HFF-Myc (cell line): ENCODE results near the gene NDUFB5.

Experiments
- DNase-seq: peaks from one replicate; pipeline ENCODE4 v3.0.0-alpha.2; 2011; ENCODE audit warnings: low read depth; ENCODE audit errors: extremely low read depth
- H3K4me3 ChIP-seq: replicated peaks from 2 replicates; pipeline ENCODE4 v1.5.1; 2011; ENCODE audit warnings: low read depth, mild to moderate bottlenecking, control low read depth, low read length
- TF ChIP-seq, protein P1 (sequence below): IDR thresholded peaks from 2 replicates; pipeline ENCODE4 v1.5.1; 2012; ENCODE audit warnings: mild to moderate bottlenecking, low read depth, low read length, control low read depth; ENCODE audit errors: missing control alignments

Gene NDUFB5

DNA sequence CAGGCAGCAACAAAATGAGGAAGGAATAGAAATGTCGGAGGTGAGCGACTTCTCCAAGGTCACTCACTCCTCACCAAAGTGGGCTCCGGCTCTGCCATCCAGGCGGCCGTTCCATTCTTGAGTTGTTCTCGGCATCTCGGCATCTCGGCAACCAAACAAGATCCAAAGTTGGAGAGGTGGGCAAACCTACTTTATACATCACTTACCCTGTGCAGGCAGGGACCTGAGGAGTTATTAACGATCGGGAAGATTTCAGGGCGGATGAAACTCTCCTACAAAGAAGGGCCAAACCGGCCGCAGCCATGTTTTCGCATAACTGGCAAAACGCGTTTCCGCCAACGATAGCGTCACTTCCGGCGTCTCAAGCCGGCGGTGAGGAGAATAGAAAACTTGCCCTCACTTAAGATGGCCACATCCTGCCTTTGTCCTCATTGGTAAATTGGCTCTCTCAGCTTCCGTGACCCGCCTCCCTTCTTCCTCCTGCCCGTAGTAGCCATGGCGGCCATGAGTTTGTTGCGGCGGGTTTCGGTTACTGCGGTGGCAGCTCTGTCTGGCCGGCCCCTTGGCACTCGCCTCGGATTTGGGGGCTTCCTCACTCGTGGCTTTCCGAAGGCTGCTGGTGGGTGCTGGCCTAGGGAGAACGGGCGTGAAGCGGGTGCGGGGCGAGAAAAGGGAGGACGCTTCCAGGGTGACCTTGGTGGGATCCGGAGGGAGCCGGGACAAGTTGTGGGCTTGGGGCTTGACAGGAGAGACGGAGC is at the start of gene NDUFB5, which contains the start of gene MRPL47:
Gene NDUFB5 (plus strand): TSS at position 474 of the 758 bp plus-strand sequence. CDS start 22 bp downstream, at position 496.
Gene MRPL47 (minus strand): TSS at position 318 of the 758 bp plus-strand sequence. CDS start 14 bp downstream, at position 304.
- TF ChIP-seq, protein P1, sequence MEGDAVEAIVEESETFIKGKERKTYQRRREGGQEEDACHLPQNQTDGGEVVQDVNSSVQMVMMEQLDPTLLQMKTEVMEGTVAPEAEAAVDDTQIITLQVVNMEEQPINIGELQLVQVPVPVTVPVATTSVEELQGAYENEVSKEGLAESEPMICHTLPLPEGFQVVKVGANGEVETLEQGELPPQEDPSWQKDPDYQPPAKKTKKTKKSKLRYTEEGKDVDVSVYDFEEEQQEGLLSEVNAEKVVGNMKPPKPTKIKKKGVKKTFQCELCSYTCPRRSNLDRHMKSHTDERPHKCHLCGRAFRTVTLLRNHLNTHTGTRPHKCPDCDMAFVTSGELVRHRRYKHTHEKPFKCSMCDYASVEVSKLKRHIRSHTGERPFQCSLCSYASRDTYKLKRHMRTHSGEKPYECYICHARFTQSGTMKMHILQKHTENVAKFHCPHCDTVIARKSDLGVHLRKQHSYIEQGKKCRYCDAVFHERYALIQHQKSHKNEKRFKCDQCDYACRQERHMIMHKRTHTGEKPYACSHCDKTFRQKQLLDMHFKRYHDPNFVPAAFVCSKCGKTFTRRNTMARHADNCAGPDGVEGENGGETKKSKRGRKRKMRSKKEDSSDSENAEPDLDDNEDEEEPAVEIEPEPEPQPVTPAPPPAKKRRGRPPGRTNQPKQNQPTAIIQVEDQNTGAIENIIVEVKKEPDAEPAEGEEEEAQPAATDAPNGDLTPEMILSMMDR: no peak
- H3K4me3 ChIP-seq: peak within 1 kb of the TSS; percentile 85
- DNase-seq: peak; percentile 94

DNA sequence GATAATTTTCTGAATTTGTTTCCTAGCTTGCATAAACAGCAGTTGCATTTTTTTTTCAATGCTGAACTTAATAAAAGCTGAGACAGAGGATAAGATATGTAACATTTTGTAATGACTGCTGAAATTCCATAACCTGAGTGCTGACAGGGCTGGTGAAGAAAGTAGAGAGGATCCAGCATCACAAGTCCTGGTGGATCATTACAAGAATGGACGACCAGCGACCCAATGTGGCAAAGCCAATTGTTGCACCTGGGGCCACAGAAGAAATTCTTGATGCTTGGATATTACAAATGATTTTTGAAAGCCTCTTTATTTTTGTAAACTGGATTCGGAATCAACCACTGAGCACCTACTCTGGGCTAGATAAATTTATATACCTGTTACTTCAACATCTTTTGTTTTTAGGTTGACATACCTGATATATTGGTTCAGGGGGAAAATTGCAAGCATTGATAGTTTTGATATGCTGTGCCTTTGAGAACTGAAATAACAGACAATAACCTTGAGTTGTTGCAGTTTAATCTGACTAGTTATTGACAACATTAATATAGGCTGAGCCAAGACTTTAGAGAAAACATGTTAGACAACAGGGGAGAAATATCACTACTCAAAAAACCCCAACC is 45.7 kb upstream of the NDUFB5 start:
- TF ChIP-seq, protein P1: peak; percentile 89
- peak; percentile 52 for DNase-seq
- H3K4me3 ChIP-seq: no peak overlapping the region

DNA sequence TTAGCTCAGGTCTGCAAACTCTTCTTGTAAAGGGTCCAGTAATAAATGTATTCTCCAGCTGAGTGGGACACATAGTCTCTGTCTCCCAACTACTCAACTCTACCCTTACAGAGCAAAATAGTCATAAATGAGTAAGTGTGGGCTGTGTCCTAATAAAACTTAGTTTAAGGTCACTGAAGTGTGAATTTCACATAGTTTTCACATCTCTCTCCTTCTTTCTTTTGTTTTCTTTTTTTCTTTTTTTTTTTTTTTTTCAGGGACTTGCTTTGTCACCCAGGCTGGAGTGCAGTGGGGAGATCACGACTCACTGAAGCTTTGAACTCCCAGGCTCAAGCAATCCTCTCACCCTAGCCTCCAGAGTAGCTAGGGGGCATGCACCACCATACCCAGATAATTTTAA is 43.8 kb upstream of the NDUFB5 start:
- TF ChIP-seq, protein P1: no peak
- DNase-seq: no peak
- H3K4me3 ChIP-seq: no peak overlapping the region

DNA sequence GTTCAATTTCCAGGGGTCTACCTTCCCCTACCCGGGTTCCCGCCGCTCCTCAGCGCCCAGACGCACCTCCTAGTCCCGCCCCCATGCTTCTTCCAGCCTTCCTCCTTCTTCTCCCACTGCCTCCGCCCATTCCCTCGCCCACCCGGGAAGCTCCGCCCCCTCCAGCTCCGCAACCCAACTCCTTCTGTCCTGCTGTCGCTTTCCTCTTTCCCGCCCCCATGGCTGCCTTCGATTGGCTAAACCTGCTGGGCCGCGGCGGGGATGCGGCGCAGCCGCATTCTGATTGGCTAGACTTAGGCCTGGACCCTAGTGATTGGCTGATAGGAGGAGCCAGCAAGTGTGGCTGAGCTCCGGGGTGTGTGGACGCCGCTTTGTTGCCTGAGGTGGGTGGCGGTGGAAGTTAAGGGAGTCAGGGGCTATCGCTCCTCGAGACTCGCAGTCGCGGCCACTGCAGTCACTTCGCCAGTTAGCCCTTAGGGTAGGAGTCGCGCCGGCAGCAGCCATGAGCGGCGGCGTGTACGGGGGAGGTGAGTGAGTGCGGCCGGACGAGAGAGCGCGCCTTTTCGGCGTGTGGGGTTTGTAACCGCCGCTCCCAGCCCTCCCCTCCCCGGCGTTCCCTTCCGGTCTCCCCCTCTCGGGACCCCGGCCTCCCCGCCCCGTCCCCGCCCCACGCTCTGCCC is 41.9 kb upstream of the NDUFB5 start, which contains the start of gene ACTL6A:
Gene ACTL6A (plus strand): TSS at position 336 of the 680 bp plus-strand sequence. CDS start 167 bp downstream, at position 503.
- peak within 1 kb of the TSS; percentile 73 for H3K4me3 ChIP-seq
- TF ChIP-seq, protein P1: no peak
- DNase-seq: peak; percentile 98

DNA sequence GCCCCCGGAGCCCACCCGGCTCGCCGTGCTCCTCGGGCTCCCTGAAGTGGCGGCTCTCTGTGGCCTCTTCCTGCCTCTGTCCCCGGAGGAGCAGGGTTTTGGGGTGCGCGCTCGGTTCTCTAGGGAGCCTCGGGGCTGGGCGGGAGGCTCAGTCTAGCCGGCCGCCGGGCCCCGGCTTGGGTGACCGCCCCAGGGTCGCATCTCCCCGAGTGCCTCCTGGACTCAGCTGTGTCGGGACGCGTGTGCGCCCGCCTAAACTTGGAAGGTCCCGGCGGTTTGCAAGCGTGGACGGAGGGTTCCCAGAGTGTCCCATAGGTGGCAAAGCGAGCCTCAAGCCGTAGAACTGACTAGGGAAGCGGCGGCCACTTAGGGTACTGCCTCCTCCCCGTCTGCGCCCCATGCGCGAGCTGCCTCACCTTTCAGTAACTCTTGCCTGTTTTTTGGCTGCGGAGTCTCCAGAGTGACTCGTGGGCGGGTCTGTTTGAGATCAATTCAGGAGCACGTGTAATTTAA is 41.3 kb upstream of the NDUFB5 start:
- TF ChIP-seq, protein P1: no peak
- peak overlapping the region; percentile 73 for H3K4me3 ChIP-seq
- DNase-seq: peak; percentile 31

DNA sequence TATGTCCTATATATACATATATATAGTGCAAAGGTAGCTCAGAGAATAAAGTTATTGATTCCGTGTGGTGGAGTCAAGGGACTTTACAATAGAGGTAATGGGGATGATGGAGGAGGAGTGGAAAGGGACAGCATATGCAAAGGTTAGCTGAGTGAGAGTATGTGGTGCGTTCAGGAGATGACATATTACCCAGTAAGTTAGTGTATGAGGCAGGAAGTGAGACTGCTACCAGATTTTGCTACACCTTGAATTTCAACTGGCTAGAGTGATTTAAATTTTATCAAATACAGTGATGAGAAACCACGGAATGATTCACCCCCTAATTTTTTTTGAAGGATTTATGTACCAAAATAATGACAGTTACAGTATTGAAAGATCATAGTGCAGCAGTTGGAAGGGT is 39.1 kb upstream of the NDUFB5 start:
- DNase-seq: no peak
- TF ChIP-seq, protein P1: no peak
- H3K4me3 ChIP-seq: no peak overlapping the region
